Measurements from ENCODE around the gene POLR2F.

DNA sequence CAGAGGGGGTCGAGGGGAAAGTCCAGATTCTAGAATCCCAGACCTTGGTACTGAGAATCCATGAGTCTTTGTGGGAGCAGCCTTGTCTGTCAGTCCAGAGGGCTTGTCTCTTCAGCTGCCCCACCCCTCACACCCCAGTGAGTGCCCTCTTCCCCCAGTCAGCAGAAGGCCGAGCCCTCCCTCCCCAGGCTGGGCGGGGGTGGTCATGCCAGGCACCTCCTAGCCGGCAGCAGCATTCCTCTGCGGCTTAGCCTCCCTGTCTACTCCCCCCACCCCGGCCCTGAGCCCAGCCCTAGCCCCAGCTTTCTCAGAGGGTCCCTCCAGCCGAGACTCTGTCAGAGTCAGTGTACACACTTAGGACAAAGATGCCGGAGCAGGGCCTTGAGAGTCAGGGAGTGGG lies 26.3 kb downstream of the POLR2F start:
- TF ChIP-seq CTCF (IDR thresholded peaks at IDR 0.05) (no peak), ZFX (IDR thresholded peaks at IDR 0.05; ENCODE audit: borderline replicate concordance) (no peak)

All from 22Rv1 (cell line).